ENCODE results near the gene RPS27L.

DNA sequence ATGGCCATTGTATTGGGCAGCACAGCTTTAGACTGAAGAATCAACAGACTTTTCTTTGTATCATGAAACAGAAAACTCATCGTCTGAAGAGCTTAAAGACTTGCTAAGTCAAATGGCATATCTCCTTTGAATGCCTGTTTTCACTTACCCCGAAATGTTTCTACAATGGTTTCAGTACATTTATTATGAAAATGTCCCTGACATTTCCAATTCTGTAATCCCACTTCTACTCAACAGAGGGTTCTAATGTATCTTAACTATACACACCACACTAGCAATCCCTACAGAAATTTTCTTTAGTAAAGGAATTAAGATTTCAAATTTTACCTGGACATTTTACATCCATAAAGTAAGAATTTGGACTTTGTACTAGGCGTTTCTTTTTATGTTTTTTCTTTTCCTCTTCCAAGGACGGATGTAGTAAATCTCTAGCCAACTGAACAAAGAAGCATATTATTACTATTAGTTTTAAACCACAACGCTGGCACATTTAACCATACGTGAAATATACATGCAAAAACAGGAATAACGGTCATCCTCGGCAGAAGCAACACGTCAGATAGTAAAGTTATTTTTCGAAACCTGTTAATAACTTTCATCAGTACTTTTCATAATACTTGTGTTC, 1.1 kb downstream of the RPS27L start:
- TF ChIP-seq, protein P1, sequence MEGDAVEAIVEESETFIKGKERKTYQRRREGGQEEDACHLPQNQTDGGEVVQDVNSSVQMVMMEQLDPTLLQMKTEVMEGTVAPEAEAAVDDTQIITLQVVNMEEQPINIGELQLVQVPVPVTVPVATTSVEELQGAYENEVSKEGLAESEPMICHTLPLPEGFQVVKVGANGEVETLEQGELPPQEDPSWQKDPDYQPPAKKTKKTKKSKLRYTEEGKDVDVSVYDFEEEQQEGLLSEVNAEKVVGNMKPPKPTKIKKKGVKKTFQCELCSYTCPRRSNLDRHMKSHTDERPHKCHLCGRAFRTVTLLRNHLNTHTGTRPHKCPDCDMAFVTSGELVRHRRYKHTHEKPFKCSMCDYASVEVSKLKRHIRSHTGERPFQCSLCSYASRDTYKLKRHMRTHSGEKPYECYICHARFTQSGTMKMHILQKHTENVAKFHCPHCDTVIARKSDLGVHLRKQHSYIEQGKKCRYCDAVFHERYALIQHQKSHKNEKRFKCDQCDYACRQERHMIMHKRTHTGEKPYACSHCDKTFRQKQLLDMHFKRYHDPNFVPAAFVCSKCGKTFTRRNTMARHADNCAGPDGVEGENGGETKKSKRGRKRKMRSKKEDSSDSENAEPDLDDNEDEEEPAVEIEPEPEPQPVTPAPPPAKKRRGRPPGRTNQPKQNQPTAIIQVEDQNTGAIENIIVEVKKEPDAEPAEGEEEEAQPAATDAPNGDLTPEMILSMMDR (IDR thresholded peaks at IDR 0.05; ENCODE audit: low read depth, low read length) = no peak
- TF ChIP-seq POLR2A (IDR thresholded peaks at IDR 0.05; ENCODE audit: extremely low read depth, insufficient read length) (no peak), MYC (IDR thresholded peaks at IDR 0.05; ENCODE audit: low read depth, low read length) (no peak)
- TF ChIP-seq, protein P2, sequence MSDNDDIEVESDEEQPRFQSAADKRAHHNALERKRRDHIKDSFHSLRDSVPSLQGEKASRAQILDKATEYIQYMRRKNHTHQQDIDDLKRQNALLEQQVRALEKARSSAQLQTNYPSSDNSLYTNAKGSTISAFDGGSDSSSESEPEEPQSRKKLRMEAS (IDR thresholded peaks at IDR 0.05; ENCODE audit: low read depth, low read length) = no peak
